ENCODE results near the gene HPSE2.

GRCh38 chr10:98881789-98882188, 353.9 kb downstream of the HPSE2 start:
- TF ChIP-seq, protein P1, sequence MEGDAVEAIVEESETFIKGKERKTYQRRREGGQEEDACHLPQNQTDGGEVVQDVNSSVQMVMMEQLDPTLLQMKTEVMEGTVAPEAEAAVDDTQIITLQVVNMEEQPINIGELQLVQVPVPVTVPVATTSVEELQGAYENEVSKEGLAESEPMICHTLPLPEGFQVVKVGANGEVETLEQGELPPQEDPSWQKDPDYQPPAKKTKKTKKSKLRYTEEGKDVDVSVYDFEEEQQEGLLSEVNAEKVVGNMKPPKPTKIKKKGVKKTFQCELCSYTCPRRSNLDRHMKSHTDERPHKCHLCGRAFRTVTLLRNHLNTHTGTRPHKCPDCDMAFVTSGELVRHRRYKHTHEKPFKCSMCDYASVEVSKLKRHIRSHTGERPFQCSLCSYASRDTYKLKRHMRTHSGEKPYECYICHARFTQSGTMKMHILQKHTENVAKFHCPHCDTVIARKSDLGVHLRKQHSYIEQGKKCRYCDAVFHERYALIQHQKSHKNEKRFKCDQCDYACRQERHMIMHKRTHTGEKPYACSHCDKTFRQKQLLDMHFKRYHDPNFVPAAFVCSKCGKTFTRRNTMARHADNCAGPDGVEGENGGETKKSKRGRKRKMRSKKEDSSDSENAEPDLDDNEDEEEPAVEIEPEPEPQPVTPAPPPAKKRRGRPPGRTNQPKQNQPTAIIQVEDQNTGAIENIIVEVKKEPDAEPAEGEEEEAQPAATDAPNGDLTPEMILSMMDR (IDR thresholded peaks at IDR 0.05; ENCODE audit: borderline replicate concordance, extremely low read depth, low read length, poor library complexity, severe bottlenecking), result no peak
- no peak for TF ChIP-seq EZH2 (IDR thresholded peaks at IDR 0.05; ENCODE audit: borderline replicate concordance, low read depth, low read length, severe bottlenecking)

Data from DND-41 (cell line).